HG02938 (cell line): ENCODE results near the gene DCTN3.
"Not testable (repeated sequence)": the region's sequence is repeated elsewhere in the genome, so short reads cannot be mapped to it uniquely, and the experiment has no call there.

Experiments used
- ATAC-seq: cut with Tn5 transposase; IDR thresholded peaks from one replicate; pipeline ENCODE4 v1.9.1; 2021; ENCODE audit warnings: mild to moderate bottlenecking, moderate library complexity; ENCODE audit not compliant: unreplicated experiment

DCTN3 gene

GRCh38 chr9:34647651-34648050 is 27.4 kb upstream of the DCTN3 start:
- ATAC-seq: no peak

DNA sequence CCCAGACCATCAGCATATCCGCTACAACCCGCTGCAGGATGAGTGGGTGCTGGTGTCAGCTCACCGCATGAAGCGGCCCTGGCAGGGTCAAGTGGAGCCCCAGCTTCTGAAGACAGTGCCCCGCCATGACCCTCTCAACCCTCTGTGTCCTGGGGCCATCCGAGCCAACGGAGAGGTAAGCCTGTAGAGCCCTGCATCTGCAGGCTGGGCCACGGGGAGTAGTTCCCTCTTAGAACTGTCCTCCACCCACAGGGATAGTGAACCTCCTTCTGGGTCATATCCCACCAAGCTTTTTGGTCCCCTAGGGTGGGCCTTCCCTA is 26.7 kb upstream of the DCTN3 start:
- peak; percentile 36 for ATAC-seq

DNA sequence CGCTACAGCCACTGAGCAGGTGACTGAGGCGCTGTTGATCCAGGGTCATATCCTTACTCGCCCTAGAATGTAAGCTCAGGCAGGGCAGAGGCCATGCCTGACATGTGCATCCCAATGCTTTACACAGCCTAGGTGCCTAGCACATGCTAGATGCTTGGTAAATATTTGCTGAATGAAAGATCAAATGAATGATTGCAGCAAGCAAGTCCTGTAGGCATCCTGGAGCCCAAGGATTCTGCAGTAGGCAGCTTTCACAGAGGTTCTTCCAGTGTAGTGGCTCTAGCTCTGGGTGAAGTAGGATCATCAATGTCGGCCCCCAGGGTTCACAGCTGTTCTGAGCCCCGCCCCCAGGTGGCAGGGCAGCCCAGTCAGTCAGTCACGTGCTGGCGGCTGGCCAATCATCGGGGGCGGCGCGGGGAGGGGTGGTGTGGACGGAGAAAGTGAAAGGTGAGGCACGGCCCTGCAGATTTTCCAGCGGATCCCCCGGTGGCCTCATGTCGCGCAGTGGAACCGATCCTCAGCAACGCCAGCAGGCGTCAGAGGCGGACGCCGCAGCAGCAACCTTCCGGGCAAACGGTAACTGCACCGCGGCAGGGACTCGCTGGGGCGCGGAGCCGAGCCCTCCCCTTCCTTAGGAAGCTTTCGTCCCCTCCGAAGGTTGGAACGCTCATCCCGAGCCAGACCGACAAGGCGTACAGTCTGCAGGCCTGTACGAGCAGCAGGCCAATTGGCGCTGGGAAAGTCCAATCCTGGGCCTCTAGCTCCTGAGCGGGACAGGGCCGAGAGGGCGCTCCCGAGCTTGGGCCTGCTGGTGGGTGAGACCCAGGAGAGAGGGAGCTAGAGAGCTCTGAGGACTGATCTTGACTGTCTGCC is 26.2 kb upstream of the DCTN3 start, which contains the start of gene GALT:
TSS of gene GALT (plus strand) at position 465 of the 873 bp plus-strand sequence. CDS start at position 495, 30 bp downstream.
- ATAC-seq: peak; percentile 75

DNA sequence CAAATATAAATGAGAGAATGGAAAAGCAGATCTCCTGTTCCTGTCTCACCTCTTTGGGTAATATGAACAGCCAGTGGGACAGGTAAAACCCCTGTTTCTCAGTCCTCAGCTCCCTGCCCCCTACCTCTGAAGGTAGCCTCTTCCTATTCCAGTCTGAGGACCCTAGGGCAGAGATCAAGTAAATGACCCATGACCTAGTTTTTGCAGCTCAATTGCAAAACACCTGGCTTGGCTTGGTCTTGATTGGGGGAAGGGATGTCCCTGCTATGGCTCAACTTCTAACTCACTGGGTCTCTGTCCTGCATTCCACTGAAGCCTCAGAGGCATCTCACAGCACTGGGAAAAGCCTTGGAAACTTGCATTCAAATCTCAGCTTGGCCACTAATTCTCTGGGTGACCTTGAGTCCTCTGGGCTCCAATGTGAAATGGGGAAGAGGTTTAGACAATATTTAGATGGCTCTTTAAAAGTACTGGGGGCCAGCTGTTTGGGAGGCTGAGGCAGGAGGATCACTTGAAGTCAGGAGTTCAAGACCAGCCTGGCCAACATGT is 24.5 kb upstream of the DCTN3 start:
- no peak for ATAC-seq

DNA sequence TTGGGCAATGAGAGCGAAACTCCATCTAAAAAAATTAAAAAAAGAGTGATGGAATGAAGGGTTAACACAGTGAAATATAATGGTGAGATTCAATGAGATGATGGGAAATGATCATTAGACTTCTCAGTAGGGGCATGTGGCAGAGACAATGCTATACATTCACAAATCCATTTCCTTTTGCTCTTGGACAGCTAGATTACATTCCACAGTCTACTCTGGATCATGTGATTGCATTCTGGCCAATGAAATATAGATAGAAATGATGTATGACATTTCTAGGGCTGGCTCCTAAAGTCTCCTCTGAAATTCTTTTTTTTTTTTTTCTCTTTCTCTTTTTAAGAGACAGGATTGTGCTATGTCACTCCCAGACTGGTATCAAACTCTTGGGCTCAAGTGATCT is 22.4 kb upstream of the DCTN3 start:
- ATAC-seq: no peak

- ATAC-seq: not testable (repeated sequence)
Measured at GRCh38 chr9:34639322-34639721, 19.0 kb upstream of the DCTN3 start.

GRCh38 chr9:34638138-34638445 is 17.8 kb upstream of the DCTN3 start:
- ATAC-seq: no peak

- ATAC-seq: peak; percentile 85
Measured at GRCh38 chr9:34637356-34638137, 17.3 kb upstream of the DCTN3 start, which contains the start of gene SIGMAR1. Gene SIGMAR1 (minus strand): TSS chr9:34637787. CDS start chr9:34637697, 90 bp downstream.

DNA sequence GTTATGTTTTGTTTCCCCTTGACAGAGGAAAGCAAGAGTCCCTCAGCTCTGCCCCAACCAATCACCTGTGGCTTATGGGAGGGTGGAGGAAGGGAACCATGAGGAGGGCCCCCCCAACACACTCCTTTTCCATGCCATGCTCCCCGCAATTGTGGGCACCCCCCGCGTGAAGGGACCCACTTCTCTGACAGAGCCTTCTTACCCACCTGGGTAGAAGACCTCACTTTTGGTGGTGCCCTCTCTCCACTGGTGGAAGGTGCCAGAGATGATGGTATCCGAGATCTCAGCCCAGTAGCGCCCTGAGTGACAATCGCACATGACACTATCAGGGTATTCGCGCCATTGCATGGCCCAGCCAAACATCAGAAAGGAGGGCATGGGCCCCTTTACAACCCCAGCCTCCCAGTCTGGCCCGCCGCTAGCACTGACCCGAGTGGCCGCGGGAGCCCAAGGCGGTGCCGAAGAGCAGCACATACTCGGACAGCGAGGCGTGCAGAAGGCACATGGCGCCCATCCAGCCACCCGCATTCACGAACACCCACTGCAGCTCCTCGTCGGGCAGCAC is 16.6 kb upstream of the DCTN3 start:
- ATAC-seq: no peak

GRCh38 chr9:34635556-34635955 is 15.3 kb upstream of the DCTN3 start:
- ATAC-seq: no peak

DNA sequence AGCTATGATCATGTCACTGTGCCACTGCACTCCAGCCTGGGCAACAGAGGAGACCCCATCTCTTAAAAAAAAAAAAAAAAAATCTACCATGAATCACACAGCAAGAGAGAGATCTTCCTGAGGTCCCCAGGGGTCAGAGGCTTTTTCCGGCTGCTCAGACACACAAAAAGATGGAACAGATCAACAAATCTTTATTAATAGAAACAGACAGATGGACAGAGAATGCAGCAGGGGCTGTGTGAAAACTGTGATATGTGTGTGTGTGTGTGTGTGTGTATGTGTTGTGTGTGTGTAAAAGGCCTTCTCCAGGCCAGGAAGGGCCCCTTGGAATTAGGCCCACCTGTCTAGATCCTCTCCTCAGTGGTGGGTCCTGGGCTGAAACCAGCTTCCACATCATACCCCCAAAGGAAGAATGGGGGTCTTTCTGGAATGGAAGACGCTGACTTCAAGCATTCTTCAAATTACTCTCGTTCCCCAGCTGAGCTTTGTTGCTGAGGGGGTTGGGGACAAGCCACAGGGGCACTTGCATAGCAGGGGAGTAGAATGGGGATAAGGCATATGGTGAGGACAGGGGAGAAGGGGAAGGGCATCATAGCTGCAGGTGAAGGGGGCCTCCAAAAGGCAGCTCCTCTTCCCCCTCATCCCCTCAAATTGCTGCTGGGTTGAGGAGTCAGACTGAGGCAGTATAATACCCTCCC is 14.4 kb upstream of the DCTN3 start:
- ATAC-seq: no peak

- no peak for ATAC-seq
Measured at GRCh38 chr9:34633851-34634550, 13.7 kb upstream of the DCTN3 start.

DNA sequence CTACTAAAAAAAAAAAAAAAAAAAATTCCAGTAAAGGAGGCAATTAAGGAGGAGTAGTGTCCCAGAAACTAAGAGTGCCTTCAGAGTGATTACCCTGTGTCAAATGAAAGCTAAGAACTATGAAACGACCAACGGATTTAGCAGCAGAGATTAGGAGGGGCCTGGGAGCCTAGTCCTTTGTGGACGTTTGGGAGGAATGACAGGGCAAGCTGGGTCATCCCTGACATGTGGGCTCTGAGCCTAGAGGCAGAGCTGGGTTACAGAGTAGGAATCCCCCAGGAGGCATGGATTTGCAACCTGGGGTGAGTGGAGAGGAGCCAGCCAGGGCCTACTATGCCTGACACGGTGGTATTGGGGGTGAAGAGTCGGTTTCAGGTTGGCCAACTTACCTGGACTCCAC is 12.9 kb upstream of the DCTN3 start:
- no peak for ATAC-seq

DNA sequence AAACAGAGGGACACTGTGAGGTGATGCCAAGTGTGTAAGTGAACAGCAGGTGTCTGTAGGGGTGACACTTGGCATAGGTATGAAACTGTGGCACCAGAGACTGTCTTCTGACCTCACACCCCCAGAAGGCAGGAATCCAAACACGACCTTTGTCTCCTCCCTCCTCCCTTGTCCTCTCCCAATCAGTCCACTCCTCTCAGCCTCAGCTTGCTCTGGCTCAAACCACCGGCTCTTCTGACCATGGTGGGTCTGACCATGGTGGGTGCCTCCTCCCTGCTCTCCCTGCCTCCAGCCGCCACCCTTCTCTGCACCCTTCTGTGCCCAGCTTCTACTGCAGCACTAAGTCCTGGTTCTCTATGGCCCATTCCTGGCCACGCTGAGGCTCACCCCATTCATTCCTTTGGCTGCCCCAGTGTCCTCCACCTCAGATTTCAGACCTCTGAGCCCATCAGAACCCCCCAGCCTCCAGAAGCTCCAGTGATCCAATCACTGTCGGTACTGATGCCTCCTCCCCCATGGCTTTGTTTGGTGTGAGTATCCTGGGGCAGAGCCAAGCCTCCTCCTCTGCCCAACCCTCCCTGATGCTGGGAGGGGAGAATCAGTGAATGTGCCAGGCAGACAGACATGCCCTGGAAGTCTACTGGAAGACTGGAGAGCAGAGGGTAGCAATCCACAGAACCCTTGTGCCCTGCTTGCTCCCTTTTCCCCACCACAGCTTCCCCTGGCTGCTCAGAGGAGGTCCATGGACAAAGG is 10.3 kb upstream of the DCTN3 start:
- no peak for ATAC-seq

DNA sequence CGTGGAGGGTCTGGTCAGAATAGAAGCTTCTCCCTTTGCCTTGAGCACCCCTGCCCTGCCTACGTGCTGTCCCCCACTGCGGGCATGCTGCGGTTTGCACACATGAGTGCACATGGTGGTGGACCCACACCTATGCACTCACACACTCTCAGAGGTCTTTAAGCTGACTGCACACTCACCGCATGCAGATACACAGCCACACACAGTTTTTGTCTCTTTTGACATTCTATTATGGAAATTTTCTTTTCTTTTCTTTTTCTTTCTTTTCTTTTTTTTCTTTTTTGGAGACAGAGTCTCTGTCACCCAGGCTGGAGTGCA is 9.2 kb upstream of the DCTN3 start:
- no peak for ATAC-seq

DNA sequence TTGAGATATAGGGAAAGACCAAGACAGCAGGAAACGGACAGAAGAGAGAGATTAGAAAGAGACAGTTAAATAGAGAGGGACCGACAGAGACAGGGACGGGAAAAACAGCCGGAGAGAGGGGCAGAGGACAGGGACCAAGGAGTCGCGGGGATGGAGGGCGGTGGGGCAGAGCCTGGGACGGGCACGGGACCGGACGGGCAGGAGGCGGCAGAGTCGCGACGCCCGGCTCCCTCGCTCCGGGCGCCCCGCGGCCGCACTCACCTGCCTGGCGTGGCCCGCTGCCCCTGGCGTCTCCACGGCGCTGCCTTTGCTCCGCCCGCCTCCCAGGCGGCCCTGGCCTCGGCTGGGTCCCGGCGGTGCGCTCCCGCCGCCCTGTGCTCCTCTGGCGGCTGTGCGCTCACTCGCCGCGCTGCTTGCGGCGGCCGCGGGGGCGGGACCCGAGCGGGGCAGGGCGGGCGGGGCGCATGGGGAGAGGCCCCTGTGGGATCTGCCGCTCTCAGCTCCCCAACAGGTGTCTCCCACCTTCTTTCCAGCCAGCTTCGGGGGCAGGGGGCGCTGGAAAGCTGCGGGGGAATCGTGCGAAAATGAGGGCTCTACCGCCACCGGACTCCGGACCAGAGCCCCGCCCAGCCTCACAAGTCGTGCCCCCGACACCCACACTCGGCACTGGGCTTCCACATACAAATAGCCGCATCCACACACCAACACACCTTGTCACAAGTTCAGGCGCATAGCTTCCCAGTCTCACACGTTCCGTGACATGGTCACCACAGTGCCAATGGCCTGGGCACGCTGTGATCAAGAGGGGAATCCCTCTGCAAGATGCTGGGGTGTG is 8.6 kb upstream of the DCTN3 start, which contains the start of gene ARID3C:
TSS of gene ARID3C (minus strand) at position 411 of the 835 bp plus-strand sequence. CDS start 1,052 bp downstream, outside the sequence.
- no peak for ATAC-seq

DNA sequence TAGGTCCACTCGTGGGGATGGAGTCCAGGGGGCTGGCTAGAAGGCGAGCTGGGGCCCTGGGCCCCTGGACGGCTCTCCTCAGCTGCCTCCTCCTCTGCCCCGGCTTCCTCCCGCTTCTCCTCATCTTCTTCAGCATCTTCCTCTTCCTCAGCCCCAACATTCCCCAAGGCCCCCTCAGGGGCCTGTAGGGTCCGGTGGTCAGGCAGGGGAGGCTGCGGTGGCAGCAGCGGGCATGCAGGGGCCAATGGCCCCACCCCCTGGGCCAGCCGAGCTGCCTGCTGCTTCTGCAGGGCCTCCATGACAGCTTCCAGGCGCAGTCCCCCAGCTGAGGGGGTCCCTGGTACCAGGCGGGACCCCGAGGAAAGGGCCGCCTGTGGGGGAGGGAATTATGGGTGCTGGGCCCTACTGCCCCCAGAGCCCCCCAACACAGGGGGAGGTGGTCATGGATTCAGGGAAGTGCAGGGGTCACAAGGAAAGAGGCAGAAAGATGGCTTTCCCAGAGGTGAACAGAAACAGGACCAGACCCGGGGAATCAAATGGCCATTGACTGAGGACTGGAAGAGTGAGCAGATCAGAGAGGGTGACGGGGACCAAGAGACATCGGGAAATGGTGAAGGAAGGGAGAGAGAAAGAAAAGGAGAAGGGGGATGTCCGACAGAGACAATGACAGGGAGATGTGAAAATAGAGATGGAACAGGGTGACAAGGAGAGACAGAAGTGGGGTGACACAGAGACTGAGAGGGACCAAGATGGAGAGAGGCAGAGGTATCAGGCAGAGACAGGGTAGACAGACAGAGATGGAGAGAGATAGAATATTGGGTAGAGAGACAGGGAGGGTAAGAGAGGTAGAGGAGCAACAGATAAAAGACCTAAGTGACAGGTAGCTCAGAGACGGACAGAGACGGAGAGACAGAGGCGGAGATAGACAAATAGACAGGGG is 7.7 kb upstream of the DCTN3 start:
- no peak for ATAC-seq

GRCh38 chr9:34625186-34625486 is 4.8 kb upstream of the DCTN3 start:
- no peak for ATAC-seq
